HepG2 (cell line): ENCODE results near the gene ERCC5. TPM values are rescaled to one million over a fixed set of nuclear protein-coding genes. Genes with fewer than 3 reads are reported as not detected.

Experiments
- DNMT1 ChIP-seq: sonication (generic); formaldehyde crosslinking; IDR thresholded peaks from 2 replicates; pipeline ENCODE4 v1.5.1; 2020; ENCODE audit warnings: mild to moderate bottlenecking, missing genetic modification reagents
- MEIS2 ChIP-seq: sonication (generic); formaldehyde crosslinking; IDR thresholded peaks from 2 replicates; pipeline ENCODE4 v1.9.0; 2021; ENCODE audit warnings: mild to moderate bottlenecking, missing genetic modification reagents
- MTF1 ChIP-seq: sonication (generic); formaldehyde crosslinking; IDR thresholded peaks from 2 replicates; pipeline ENCODE4 v1.5.0; 2020; ENCODE audit warnings: missing genetic modification reagents
- NFKB2 ChIP-seq: sonication (generic); formaldehyde crosslinking; IDR thresholded peaks from 2 replicates; pipeline ENCODE4 v1.4.0; 2020; ENCODE audit warnings: missing genetic modification reagents, borderline replicate concordance
- SETDB1 ChIP-seq: sonication (generic); formaldehyde crosslinking; IDR thresholded peaks from 2 replicates; pipeline ENCODE4 v1.5.1; 2020; ENCODE audit warnings: missing genetic modification reagents, mild to moderate bottlenecking, borderline replicate concordance
- SMC3 ChIP-seq: IDR thresholded peaks from 2 replicates; pipeline ENCODE4 v1.6.1; 2011; ENCODE audit warnings: low read length, improper control_type of control experiment
- ZBTB10 ChIP-seq: sonication (generic); formaldehyde crosslinking; IDR thresholded peaks from 2 replicates; pipeline ENCODE4 v1.4.0; 2020; ENCODE audit warnings: missing genetic modification reagents, borderline replicate concordance
- ZFP91 ChIP-seq: sonication (generic); formaldehyde crosslinking; IDR thresholded peaks from 2 replicates; pipeline ENCODE4 v1.9.0; 2022; ENCODE audit warnings: missing genetic modification reagents, mild to moderate bottlenecking, borderline replicate concordance
- ZNF263 ChIP-seq: sonication (generic); formaldehyde crosslinking; IDR thresholded peaks from 2 replicates; pipeline ENCODE4 v1.4.0; 2020; ENCODE audit warnings: missing genetic modification reagents
- ZNF562 ChIP-seq: sonication (generic); formaldehyde crosslinking; IDR thresholded peaks from 2 replicates; pipeline ENCODE4 v1.8.0; 2022; ENCODE audit warnings: missing genetic modification reagents, borderline replicate concordance
- polyA plus RNA-seq, 8 experiments: library from polyadenylated mRNA; depleted of rRNA in 3 of 8; stranded (reverse) in 7 of 8; unstranded in 1 of 8; fragments of >200 nt; fragmentation: Illumina TruSeq in 4 of 8; extraction: Trizol in 4 of 8; gene quantifications; 2 replicates each; pipeline versions ENCODE4 v1.2.1 to v1.2.3, GENCODE V29; 2011 to 2016; ENCODE audit warnings: low read depth in 4 of 8, missing spikeins in 1 of 8, mixed read lengths in 1 of 8; ENCODE audit not compliant: insufficient read depth in 1 of 8
- total RNA-seq, 5 experiments: library from RNA; depleted of rRNA; stranded (reverse); fragments of >200 nt; fragmentation: Illumina TruSeq; extraction: Trizol; gene quantifications; 2 replicates each; pipeline ENCODE4 v1.2.3, GENCODE V29; 2016; ENCODE audit warnings: low read depth in 1 of 5
- TF ChIP-seq, protein P1 (sequence below): sonication (generic); formaldehyde crosslinking; IDR thresholded peaks from 2 replicates; pipeline ENCODE4 v1.5.1; 2020; ENCODE audit warnings: missing genetic modification reagents, mild to moderate bottlenecking, borderline replicate concordance
- TF ChIP-seq, protein P2 (sequence below): sonication (generic); formaldehyde crosslinking; IDR thresholded peaks from 2 replicates; pipeline ENCODE4 v1.9.0; 2021; ENCODE audit warnings: missing genetic modification reagents, mild to moderate bottlenecking, borderline replicate concordance
- TF ChIP-seq, protein P3 (sequence below): sonication (generic); formaldehyde crosslinking; IDR thresholded peaks from 2 replicates; pipeline ENCODE4 v1.4.0; 2020; ENCODE audit warnings: mild to moderate bottlenecking, missing genetic modification reagents

Gene ERCC5
- total and polyA plus RNA-seq, 2 of the 13 experiments (the other 11 are each of a cell fraction or from before 2014, with no cell fraction given) = 12.9 to 35.5 TPM

DNA sequence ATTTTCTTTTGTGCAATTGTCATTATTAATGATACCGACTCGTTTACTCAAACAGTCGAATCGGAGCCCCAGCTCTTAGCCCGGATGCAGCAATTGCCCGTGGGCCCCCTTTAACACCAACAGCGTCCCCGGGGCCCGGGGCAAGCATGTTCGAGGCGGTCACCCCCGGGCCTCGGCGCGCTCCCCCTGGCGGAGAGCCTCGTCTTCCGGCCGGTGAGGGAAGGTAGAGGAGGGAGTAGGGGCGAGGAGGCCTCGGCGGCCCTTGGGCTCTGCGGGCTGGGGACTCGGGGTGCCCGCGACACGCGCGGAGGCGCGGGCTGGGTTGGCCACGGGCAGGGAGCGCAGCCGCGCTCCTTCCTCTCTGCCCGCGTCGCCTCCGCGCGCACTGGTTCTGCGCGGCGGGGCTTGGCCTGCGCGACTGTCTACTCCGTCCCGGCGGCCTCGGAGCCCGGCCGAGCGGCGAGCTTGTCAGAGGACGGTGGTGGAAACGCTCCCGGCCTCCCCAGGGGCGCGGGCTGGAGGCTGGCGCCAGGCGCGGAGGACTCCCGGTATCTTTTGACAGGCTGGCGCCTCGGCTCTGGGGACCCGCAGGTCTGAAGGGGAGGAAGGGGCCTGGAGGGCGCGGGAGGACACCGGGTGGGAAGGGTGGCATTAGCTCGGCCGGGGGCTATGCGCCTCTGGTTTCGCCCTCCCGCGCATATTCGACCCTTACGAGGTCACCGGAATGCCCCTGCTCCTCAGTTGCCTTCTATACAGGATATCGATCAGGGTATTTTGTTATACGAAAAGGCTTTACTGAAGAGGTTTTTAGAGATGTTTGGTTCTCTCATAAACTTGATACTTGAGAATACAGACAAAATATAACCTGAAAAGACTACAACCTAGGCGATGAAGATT is 45.4 kb upstream of the ERCC5 start (continued):
- TF ChIP-seq MTF1 (CRISPR knock-in tag) (0 out of 2 replicates have a peak, but pooled peaks have one; percentile 19), NFKB2 (CRISPR knock-in tag) (peak; percentile 65; the same call in 1 of the 2 replicates), ZNF263 (CRISPR knock-in tag) (peak; percentile 48; the same call in 1 of the 2 replicates), ZNF562 (no peak), SMC3 (peak; percentile 5; the same call in 1 of the 2 replicates), MEIS2 (CRISPR knock-in tag) (peak; percentile 74), ZFP91 (peak; percentile 94), SETDB1 (CRISPR knock-in tag) (no peak), DNMT1 (CRISPR knock-in tag) (no peak), ZBTB10 (CRISPR knock-in tag) (peak; percentile 64; the same call in 1 of the 2 replicates)
- TF ChIP-seq, protein P1, sequence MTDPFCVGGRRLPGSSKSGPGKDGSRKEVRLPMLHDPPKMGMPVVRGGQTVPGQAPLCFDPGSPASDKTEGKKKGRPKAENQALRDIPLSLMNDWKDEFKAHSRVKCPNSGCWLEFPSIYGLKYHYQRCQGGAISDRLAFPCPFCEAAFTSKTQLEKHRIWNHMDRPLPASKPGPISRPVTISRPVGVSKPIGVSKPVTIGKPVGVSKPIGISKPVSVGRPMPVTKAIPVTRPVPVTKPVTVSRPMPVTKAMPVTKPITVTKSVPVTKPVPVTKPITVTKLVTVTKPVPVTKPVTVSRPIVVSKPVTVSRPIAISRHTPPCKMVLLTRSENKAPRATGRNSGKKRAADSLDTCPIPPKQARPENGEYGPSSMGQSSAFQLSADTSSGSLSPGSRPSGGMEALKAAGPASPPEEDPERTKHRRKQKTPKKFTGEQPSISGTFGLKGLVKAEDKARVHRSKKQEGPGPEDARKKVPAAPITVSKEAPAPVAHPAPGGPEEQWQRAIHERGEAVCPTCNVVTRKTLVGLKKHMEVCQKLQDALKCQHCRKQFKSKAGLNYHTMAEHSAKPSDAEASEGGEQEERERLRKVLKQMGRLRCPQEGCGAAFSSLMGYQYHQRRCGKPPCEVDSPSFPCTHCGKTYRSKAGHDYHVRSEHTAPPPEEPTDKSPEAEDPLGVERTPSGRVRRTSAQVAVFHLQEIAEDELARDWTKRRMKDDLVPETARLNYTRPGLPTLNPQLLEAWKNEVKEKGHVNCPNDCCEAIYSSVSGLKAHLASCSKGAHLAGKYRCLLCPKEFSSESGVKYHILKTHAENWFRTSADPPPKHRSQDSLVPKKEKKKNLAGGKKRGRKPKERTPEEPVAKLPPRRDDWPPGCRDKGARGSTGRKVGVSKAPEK (CRISPR knock-in tag) = no peak
- TF ChIP-seq, protein P2, sequence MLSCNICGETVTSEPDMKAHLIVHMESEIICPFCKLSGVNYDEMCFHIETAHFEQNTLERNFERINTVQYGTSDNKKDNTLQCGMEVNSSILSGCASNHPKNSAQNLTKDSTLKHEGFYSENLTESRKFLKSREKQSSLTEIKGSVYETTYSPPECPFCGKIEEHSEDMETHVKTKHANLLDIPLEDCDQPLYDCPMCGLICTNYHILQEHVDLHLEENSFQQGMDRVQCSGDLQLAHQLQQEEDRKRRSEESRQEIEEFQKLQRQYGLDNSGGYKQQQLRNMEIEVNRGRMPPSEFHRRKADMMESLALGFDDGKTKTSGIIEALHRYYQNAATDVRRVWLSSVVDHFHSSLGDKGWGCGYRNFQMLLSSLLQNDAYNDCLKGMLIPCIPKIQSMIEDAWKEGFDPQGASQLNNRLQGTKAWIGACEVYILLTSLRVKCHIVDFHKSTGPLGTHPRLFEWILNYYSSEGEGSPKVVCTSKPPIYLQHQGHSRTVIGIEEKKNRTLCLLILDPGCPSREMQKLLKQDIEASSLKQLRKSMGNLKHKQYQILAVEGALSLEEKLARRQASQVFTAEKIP (CRISPR knock-in tag) = no peak
- TF ChIP-seq, protein P3, sequence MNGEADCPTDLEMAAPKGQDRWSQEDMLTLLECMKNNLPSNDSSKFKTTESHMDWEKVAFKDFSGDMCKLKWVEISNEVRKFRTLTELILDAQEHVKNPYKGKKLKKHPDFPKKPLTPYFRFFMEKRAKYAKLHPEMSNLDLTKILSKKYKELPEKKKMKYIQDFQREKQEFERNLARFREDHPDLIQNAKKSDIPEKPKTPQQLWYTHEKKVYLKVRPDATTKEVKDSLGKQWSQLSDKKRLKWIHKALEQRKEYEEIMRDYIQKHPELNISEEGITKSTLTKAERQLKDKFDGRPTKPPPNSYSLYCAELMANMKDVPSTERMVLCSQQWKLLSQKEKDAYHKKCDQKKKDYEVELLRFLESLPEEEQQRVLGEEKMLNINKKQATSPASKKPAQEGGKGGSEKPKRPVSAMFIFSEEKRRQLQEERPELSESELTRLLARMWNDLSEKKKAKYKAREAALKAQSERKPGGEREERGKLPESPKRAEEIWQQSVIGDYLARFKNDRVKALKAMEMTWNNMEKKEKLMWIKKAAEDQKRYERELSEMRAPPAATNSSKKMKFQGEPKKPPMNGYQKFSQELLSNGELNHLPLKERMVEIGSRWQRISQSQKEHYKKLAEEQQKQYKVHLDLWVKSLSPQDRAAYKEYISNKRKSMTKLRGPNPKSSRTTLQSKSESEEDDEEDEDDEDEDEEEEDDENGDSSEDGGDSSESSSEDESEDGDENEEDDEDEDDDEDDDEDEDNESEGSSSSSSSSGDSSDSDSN (CRISPR knock-in tag) = peak; percentile 99
